SJCRH30 (cell line): ENCODE data around the gene SIRT3. TPM values are rescaled to one million over a fixed set of nuclear protein-coding genes. Genes with fewer than 3 reads are reported as not detected.
"Not testable (repeated sequence)": the region's sequence is repeated elsewhere in the genome, so short reads cannot be mapped to it uniquely, and the experiment has no call there.

Experiments
- DNase-seq, 2 experiments: peaks; one replicate each; pipeline ENCODE4 v3.0.0-alpha.2; 2015 to 2020
- H3K27ac ChIP-seq: fragments of 250-450 bp; sonication (Bioruptor Pico); 2 replicates; pipeline ENCODE4 v1.5.1; 2020; ENCODE audit warnings: mild to moderate bottlenecking, moderate library complexity
- H3K27me3 ChIP-seq: fragments of 250-450 bp; sonication (Bioruptor Pico); 2 replicates; pipeline ENCODE4 v1.5.1; 2020; ENCODE audit warnings: mild to moderate bottlenecking, moderate library complexity
- H3K36me3 ChIP-seq: fragments of 250-450 bp; sonication (Bioruptor Pico); 2 replicates; pipeline ENCODE4 v1.5.1; 2020; ENCODE audit warnings: mild to moderate bottlenecking, moderate library complexity
- H3K4me1 ChIP-seq: fragments of 250-450 bp; sonication (Bioruptor Pico); 2 replicates; pipeline ENCODE4 v1.5.1; 2020; ENCODE audit warnings: mild to moderate bottlenecking, moderate library complexity
- H3K4me3 ChIP-seq: fragments of 250-450 bp; sonication (Bioruptor Pico); 2 replicates; pipeline ENCODE4 v1.5.1; 2020; ENCODE audit warnings: mild to moderate bottlenecking, moderate library complexity
- H3K9me3 ChIP-seq: fragments of 250-450 bp; sonication (Bioruptor Pico); replicated peaks from 2 replicates; pipeline ENCODE4 v1.5.1; 2020; ENCODE audit warnings: mild to moderate bottlenecking, moderate library complexity
- total RNA-seq: library from RNA; depleted of rRNA; stranded (reverse); fragments of >200 nt; shearing (Covaris generic); gene quantifications from 2 replicates; pipeline ENCODE4 v1.2.3, GENCODE V29; 2014

The SIRT3 gene
- total RNA-seq, 1 experiment from 2014 or later, result 17.2 TPM

DNA sequence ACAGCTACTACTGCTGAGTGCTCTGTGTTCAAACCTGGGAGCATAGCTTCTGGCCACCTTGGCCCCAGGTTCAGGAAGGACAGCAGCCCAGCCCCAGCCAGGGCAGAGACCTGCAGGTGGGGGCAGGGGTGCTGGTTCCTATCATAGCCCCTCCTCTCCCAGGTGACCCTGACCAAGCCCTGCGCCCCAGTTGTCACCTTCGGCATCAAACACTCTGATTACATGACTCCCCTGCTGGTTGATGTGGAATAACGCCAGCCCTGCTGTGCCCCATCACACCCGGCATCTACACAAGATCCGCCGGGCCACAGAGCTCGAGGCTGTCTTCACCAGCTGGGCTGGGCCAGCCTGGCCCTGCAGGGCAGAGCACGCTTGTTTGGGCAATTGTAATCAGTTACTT is 36.4 kb downstream of the SIRT3 start:
- Histone ChIP-seq H3K4me3 (no peak overlapping the region), H3K9me3 (no peaks in the 10 kb centered on the region), H3K27me3 (no peaks in the 10 kb centered on the region), H3K27ac (no peak overlapping the region), H3K4me1 (peaks cover 9% of the 10 kb centered on the region), H3K36me3 (peaks cover 2% of the 10 kb centered on the region)
- no peak for DNase-seq

DNA sequence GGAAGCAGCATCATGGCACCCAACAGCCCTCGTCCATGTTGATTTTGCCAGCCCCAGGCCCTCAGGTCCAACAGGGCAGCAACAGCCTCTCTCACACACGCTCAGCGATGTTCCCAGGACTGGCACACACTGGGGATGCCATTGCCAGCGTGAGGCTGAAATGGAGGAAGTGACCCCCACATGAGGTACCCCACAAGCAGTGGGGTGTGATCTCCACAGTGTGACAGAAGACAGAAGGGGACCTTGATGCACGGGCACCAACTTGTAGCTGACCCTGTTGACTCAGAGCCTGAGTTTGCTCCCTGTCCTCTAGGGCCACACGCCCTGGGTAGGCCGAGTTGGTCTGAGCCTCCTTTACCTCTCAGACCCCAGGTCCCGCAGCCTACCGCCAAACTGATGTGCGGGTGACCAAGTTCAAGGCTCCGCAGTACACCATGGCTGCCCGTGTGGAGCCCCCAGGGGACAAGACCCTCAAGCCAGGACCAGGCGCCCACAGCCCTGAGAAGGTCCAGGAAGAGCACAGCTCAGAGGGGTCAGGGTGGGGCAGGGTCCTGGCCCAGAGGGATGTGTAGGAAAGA is 37.0 kb downstream of the SIRT3 start:
- Histone ChIP-seq H3K36me3 (peaks cover 2% of the 10 kb centered on the region), H3K4me1 (peaks cover 5% of the 10 kb centered on the region), H3K27me3 (no peaks in the 10 kb centered on the region), H3K4me3 (no peak overlapping the region), H3K9me3 (no peaks in the 10 kb centered on the region), H3K27ac (no peak overlapping the region)
- DNase-seq, result no peak

GRCh38 chr11:198236-198806 is 37.8 kb downstream of the SIRT3 start:
- no peaks in the 10 kb centered on the region for H3K4me1 ChIP-seq
- H3K4me3 ChIP-seq, result no peak overlapping the region
- DNase-seq, result no peak
- peaks cover 2% of the 10 kb centered on the region; the same call in 1 of the 2 replicates for H3K36me3 ChIP-seq
- H3K27ac ChIP-seq, result no peak overlapping the region
- no peaks in the 10 kb centered on the region for H3K9me3 ChIP-seq
- H3K27me3 ChIP-seq, result no peaks in the 10 kb centered on the region

DNA sequence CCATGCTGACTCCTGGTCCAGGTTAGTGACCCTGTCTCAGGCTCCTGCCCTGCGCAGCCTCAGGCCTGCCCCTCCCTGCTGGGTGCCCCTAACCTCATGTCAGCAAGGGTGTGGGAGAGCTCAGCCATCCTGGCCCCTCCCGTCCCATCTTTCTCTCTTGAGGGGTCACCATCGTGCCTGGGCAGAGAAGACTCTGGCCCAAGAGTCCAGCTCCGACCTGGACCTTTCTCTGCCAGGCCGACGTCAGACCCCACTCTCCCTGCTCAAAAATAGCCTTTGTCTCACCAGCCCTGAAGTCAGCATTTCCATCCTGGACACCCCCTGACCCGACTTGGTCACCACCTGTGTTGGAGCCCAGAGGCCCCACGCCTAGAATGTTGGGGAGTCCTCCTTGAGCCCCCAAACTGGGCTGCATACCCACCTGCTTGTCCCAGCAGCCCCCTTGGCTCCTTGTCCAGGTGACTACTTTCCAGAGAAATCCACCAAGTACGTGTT is 38.4 kb downstream of the SIRT3 start:
- Histone ChIP-seq H3K27ac (no peak overlapping the region), H3K9me3 (no peaks in the 10 kb centered on the region)
- DNase-seq, result no peak

GRCh38 chr11:196786-197731 is 39.1 kb downstream of the SIRT3 start:
- no peak for DNase-seq
- Histone ChIP-seq H3K4me3 (no peak overlapping the region), H3K36me3 (peaks cover 2% of the 10 kb centered on the region; the same call in 1 of the 2 replicates)

More for the DNA sequence above, 38.4 kb downstream of the SIRT3 start:
- Histone ChIP-seq H3K4me1 (no peaks in the 10 kb centered on the region), H3K4me3 (no peak overlapping the region), H3K36me3 (peaks cover 2% of the 10 kb centered on the region; the same call in 1 of the 2 replicates), H3K27me3 (no peaks in the 10 kb centered on the region)

DNA sequence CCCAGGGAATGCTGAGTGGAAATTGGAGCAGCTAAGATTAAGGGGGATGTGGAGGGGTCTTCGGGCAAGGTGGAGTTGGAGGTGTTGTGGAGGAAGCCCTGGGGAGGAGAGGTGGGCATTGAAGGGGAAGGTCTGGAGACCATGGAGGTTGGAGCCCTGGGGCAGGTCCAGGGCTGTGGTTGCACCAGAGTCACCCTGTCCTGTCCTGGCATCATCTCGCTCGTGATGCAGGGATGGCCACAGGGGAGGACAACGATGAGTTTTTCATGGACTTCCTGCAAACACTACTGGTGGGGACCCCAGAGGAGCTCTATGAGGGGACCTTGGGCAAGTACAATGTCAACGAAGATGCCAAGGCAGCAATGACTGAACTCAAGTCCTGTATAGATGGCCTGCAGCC is 42.7 kb downstream of the SIRT3 start:
- H3K27me3 ChIP-seq, DNase-seq, H3K27ac ChIP-seq, H3K4me1 ChIP-seq, H3K9me3 ChIP-seq, H3K4me3 ChIP-seq, H3K36me3 ChIP-seq: not testable (repeated sequence)

More at GRCh38 chr11:196786-197731, 39.1 kb downstream of the SIRT3 start:
- Histone ChIP-seq H3K9me3 (no peaks in the 10 kb centered on the region), H3K27ac (no peak overlapping the region), H3K27me3 (no peaks in the 10 kb centered on the region), H3K4me1 (no peaks in the 10 kb centered on the region)

DNA sequence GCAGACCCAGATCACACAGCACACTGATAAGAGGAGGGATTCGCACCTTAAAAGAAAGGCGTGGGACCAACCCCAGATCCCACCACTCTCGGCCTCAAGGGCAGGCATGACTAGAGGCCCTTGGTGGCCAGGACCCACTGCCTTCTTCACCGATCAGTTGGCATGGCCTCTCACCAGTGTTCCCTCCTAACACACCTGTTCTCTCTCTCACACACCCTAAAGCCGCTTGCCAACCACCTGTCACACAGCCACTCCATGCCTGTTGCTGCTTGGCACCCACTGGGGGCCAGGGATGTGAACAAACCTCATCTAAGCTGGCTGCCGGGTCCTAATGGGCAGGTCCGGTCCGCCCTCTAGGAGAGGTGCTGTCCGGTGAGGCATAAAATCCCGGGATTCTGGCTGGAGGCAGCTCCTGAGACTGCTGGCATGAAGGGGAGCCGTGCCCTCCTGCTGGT is 43.4 kb downstream of the SIRT3 start, which contains the start of gene SCGB1C1:
TSS of gene SCGB1C1 (plus strand) at position 405 of the 455 bp plus-strand sequence. CDS start at position 427, 22 bp downstream.
- H3K27me3 ChIP-seq, H3K4me1 ChIP-seq, H3K27ac ChIP-seq, H3K9me3 ChIP-seq, H3K36me3 ChIP-seq, DNase-seq, H3K4me3 ChIP-seq: not testable (repeated sequence)

- H3K36me3 ChIP-seq, H3K27me3 ChIP-seq, H3K4me1 ChIP-seq, H3K4me3 ChIP-seq, H3K9me3 ChIP-seq, H3K27ac ChIP-seq: not testable (repeated sequence)
- DNase-seq, result peak in 1 of 2 experiments; percentile 17
Measured at GRCh38 chr11:191490-192478, 44.4 kb downstream of the SIRT3 start.

- H3K9me3 ChIP-seq, H3K27me3 ChIP-seq, DNase-seq, H3K36me3 ChIP-seq, H3K4me3 ChIP-seq, H3K4me1 ChIP-seq, H3K27ac ChIP-seq: not testable (repeated sequence)
Measured at GRCh38 chr11:190546-190945, 45.6 kb downstream of the SIRT3 start.

- not testable (repeated sequence) for H3K27me3 ChIP-seq, H3K9me3 ChIP-seq, H3K36me3 ChIP-seq, H3K27ac ChIP-seq, H3K4me3 ChIP-seq, H3K4me1 ChIP-seq
- peak in 1 of 2 experiments; percentile 9 for DNase-seq
Measured at GRCh38 chr11:189843-190311, 46.3 kb downstream of the SIRT3 start.

DNA sequence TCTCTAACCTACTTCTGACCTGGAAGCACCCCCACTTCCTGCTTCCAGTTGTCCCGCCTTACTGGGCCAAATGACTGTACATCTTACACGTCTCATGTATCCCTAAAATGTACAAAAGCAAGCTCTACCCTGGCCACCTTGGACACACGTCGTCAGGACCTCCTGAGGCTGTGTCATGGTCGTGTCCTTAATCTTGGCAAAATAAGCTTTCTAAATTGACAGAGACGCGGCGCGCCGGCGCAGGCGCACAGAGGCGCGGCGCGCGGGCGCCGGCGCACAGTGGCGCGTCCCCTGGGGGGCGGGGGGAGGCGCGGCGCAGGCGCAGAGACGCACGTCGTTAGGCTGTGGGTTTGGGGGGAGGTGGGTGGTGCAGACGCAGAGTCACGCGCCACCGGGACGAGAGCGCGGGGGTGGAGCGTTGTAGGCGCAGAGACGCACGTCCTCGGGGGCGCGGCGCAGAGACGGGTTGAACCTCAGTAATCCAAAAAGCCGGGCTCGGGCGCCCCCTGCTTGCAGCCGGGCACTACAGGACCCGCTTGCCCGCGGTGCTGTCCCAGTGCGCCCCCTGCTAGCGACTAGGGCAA is 46.9 kb downstream of the SIRT3 start:
- not testable (repeated sequence) for DNase-seq, H3K36me3 ChIP-seq, H3K9me3 ChIP-seq, H3K4me1 ChIP-seq, H3K27ac ChIP-seq, H3K27me3 ChIP-seq, H3K4me3 ChIP-seq

DNA sequence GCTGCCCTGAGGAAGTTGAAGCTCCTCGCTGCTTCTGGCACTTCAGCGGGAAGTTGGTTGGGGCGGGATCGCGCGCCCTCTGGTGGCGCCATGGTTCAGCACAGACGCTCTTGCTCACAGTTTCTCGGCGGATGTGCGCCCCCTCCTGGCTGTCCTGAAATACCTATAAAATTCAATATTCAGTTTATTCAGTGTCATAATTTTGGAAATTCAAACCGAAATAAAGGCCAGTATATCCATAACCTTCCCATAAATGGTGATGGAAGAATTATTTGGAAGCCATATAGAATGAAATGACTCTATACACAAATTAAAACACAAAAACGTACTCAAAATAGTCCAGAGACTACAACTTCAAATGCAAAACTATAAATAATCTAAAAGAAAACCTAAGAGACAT is 55.9 kb downstream of the SIRT3 start:
- not testable (repeated sequence) for H3K27me3 ChIP-seq, DNase-seq, H3K36me3 ChIP-seq, H3K27ac ChIP-seq, H3K4me3 ChIP-seq, H3K9me3 ChIP-seq, H3K4me1 ChIP-seq
